Endothelial cell of hepatic sinusoid (primary cell): ENCODE measurements around the gene CNTNAP4.

Experiments used
- in situ Hi-C: cut with HindIII; loops from 2 replicates; pipeline ENCODE4 v1.10.0; 2017; ENCODE audit warnings: low sequenced_read_pairs

Gene CNTNAP4

DNA sequence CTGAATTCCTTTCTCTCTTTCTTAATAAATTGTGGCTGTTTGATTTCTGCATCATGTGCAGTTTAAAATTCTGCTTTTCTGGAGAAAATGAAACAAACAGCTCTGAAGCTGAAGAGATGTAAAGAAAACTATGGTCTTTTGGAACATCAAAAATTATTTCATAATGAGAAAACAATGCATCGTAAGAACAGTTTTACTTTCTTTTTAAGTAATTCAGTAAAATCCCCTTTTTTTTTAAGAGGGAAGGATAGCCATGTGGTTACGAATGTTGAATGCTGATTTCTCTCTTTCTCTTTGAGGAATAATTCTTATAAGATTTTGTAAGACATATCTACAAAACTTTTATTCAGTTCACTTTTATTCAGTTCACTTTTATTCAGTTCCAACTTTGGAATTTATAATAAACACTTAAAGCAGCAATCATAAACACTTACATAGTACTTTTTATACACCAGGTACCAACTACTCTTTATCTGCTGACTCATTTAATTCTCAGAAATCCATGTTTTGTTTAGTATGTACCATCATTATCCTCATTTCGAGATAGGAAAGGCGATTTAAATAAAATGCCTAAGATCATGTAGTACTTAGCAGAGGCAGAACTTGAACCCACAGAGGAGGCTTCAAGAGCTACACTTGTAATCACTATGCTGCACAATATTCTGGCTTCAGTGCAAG, 26.6 kb downstream of the CNTNAP4 start:
- in situ Hi-C loops = no loop called here

DNA sequence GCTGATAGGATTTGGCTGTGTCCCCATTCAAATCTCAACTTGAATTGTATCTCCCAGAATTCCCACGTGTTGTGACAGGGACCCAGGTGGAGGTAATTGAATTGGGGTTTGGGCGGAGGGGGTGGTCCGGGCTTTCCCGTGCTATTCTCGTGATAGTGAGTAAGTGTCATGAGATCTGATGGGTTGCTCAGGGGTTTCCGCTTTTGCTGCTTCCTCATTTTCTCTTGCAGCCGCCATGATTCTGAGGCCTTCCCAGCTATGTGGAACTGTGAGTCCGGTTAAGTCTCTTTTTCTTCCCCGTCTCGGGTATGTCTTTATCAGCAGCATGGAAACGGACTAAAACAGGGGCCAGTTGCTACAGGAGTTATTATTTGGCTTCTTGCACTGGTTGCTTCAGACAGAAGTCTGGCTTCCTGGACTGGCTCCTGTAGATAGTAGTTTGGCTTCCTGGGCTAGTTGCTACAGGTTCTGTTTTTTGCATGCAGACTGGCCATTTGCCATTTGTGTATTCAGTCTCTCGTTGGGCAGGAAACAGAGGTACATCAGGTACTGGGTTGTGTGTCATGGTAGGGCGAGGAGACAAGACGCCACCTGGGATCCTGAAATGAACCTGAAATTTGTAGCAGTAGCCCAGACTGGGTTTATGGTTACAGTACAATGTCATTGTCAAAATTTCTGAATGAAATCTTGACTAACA, 32.6 kb downstream of the CNTNAP4 start:
- in situ Hi-C loops = no loop called here

GRCh38 chr16:76311260-76311659, 34.1 kb downstream of the CNTNAP4 start:
- in situ Hi-C loops = no loop called here

DNA sequence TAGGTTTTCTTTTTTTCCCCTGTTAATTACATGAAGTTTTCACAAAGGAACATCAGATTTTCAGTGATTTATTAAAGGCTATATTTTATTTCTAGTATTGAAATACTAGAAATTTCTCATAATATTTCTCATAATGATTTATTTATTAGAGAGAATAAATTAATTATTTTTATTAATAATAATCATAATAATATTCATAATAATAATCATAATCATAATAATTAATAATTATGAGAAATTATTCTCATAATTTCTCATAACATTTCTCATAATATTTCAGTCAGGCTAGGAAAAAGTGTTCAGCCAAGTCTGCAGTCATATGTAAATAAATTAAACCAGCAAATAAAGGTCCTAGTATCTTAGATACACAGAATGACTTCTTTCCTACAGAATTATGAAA, 41.4 kb downstream of the CNTNAP4 start:
- in situ Hi-C loops = no loop called here

DNA sequence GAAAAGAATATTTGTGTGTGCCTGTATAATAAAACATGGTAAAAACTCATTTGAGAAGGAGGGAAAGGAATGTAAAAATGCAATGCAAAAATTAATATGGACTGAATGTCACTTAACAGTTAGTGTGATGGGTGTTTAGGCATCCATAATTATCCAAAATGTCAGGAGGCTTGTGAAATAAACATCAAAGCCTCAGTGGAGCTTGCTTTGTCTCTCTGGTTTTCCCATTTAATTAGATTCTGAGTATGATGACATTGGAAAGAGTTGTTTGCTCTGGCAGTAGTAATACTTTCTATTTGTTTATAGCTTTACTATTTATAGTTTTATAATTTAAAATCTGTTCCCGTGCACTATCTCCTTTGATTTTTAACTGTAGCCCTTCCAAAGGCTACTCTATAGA, 51.9 kb downstream of the CNTNAP4 start:
- in situ Hi-C loops = no loop called here

DNA sequence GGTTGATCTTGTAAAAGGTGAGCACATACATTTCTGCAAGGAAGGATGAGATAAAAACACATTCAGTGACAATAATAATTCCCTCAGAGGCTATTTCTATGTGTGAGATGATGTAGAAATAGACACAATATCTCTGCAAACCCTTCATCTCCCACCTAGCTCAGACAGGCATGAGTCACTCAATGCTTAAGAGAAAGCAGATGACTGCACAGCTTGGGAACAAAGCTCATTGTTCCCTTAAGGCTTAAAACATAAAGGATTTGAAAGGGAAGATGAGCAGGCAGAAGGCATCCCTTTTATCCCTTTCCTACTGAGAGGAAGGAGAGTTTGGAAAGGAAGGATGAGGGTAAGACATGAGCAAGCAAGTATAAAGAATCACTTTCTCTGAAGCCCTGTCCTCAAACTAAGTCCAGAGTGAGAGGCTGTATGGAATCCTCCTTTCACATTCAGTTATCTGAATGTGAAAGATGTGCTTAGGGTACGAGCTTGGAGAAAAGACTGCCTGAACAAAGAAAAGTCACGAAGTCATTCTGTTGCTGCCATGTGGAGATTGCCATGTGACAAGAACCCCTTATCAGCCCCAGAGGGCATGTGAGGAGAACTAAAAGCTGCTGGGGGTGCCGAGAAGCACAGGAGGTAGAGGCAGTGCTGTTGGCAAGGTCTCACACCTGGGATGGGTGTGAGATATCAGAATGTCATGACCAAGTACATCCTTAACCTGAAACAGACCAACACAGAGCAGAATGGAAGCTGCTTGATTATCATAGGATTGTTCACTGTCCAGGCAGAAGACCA, 58.2 kb downstream of the CNTNAP4 start:
- in situ Hi-C loops = no loop called here

GRCh38 chr16:76336112-76336511, 58.9 kb downstream of the CNTNAP4 start:
- in situ Hi-C loops = no loop called here

DNA sequence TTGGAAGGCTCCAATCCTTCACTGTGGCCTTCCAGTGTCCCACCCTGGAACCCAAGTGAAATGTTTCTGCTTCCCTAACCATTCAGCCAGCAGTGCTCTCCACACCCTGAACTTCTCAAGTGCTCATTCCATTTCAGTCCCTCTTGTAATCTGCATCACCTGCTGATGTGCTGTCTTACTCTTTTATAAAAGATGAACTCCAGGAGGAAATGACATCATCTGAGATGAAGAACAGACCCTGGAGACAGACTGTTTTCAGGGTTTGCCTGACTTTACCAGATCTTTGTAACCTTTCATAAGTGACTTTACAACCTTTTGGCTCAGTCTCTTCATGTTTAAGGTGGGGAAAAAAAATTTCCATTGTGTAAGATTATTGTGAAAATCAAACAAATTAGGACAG, 61.3 kb downstream of the CNTNAP4 start:
- in situ Hi-C loops = no loop called here

GRCh38 chr16:76343769-76344168, 66.6 kb downstream of the CNTNAP4 start:
- in situ Hi-C loops = no loop called here

GRCh38 chr16:76345163-76345661, 68.0 kb downstream of the CNTNAP4 start:
- in situ Hi-C loops = no loop called here

DNA sequence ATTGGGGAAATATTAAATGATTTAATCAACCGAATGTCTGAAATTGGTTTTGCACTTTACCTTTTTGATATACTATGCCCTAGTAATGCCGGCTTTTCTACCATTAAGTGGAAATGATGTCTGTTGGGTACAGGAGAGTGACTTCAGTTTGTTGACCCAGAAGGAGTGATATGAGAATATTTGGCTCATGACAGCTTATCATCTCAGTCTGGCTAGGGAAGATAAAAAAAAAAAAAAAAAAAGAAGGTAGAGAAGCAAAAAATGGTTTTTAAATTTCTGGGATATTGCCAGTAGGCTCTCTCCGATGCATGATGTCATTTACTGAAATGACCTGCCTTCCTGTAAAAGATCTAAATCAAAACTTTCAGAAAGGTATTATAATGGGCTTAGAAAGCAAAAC, 69.0 kb downstream of the CNTNAP4 start:
- in situ Hi-C loops = no loop called here

GRCh38 chr16:76351441-76351840, 74.2 kb downstream of the CNTNAP4 start:
- in situ Hi-C loops = no loop called here

GRCh38 chr16:76360404-76360803, 83.2 kb downstream of the CNTNAP4 start:
- in situ Hi-C loops = no loop called here

GRCh38 chr16:76370344-76370743, 93.1 kb downstream of the CNTNAP4 start:
- in situ Hi-C loops = no loop called here

DNA sequence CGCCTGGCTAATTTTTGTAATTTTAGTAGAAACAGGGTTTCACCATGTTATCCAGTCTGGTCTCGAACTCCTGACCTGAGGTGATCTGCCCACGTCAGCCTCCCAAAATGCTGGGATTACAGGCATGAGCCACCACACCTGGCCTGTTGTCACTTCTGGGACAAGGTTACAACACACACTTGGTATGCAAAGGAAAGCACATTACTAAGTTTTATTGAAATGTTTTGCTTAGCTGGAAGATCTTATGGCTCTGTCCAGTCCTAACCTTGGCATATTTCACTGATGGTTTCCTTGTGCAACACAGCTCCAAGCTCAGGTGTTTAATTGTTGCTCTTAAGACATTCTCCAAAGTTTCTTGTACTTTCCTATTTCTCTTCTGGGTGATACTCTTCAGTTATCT, 94.2 kb downstream of the CNTNAP4 start:
- in situ Hi-C loops = no loop called here

DNA sequence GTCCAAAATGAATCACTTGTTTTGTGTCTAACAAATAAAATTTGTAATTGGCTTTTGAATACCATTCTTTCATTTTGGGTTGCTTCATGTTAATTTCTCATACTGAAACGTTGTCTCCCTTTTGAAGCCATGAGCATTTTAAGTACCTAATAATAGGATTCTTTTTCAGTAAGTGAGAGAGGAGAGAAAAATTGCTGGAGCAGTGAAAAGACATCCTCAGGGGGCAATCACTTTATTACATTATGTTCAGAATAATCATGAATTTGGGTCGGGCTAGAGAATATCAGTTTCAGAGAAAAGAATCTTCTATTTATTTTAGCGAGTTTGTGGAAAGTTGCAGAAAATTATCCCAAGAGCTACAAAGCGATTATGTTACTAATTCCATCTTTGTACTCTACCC, 96.8 kb downstream of the CNTNAP4 start:
- in situ Hi-C loops = no loop called here

- in situ Hi-C loops = no loop called here
These were observed 99.8 kb downstream of the CNTNAP4 start for GRCh38 chr16:76376988-76377387.

- in situ Hi-C loops = no loop called here
These were observed 100.8 kb downstream of the CNTNAP4 start for GRCh38 chr16:76378020-76378419.

DNA sequence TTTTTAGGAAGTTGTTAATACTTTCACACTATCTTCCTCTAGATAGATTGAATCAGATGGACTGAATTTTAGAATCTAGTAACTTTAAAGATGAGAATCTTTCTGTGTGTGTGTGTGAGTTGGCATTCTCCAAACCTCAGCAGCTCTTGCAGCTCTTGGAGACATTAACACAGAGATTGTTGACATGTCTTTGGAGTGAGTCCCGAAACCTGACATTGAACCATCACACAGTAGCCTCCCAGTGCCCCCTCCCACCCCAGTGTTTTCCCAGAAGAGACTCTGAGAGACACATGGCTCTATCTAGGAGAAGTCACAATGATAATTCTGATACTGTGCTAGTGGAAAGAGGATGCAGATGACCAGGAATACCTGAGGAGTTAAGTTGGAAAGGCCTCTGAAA, 103.9 kb downstream of the CNTNAP4 start:
- in situ Hi-C loops = no loop called here

GRCh38 chr16:76385601-76386230, 108.5 kb downstream of the CNTNAP4 start:
- in situ Hi-C loops = no loop called here

DNA sequence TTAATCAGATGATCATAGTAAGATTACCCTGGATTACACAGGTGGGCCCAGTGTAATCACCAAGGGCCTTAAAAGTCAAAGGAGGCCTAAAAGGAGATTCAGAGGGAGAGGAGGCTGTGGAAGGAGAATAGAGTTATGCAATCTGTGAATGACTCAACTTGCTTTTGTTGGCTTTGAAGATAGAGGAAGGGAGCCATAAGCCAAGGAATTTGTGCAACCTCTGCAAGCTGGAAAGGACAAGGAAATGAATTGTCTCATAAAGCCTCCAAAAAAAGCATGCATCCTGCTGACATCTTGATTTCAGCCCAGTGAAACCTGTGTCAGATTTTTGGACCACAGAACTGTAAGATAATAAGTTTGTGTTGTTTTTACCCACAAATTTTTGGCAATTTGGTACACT, 109.6 kb downstream of the CNTNAP4 start:
- in situ Hi-C loops = no loop called here
